HepG2 (cell line): ENCODE results near the gene CTSA. TPM values are rescaled to one million over a fixed set of nuclear protein-coding genes. Genes with fewer than 3 reads are reported as not detected.

ENCODE experiments used
- AFF4 ChIP-seq: sonication (generic); formaldehyde crosslinking; IDR thresholded peaks from 2 replicates; pipeline ENCODE4 v1.4.0; 2020; ENCODE audit warnings: missing genetic modification reagents
- IRX3 ChIP-seq: sonication (generic); formaldehyde crosslinking; IDR thresholded peaks from 2 replicates; pipeline ENCODE4 v1.8.1; 2023; ENCODE audit warnings: mild to moderate bottlenecking, low read depth, missing genetic modification reagents, borderline replicate concordance
- LCORL ChIP-seq, 2 experiments: fragments of 450-650 bp in 1 of 2; sonication (generic) in 1 of 2; formaldehyde crosslinking in 1 of 2; IDR thresholded peaks; 2 replicates each; pipeline versions ENCODE4 v1.5.0 to v1.6.1; 2017 to 2020; ENCODE audit warnings: antibody characterized with exemption in 1 of 2, missing genetic modification reagents in 1 of 2
- NCOA2 ChIP-seq: sonication (generic); formaldehyde crosslinking; IDR thresholded peaks from 2 replicates; pipeline ENCODE4 v1.8.0; 2022; ENCODE audit warnings: inconsistent platforms
- NFKBIZ ChIP-seq: IDR thresholded peaks from 2 replicates; pipeline ENCODE4 v1.6.1; 2018; ENCODE audit warnings: missing genetic modification reagents, missing compliant biosample characterization
- SIN3A ChIP-seq: IDR thresholded peaks from 2 replicates; pipeline ENCODE4 v1.6.1; 2011; ENCODE audit warnings: low read depth, mild to moderate bottlenecking, control low read depth, low read length, borderline replicate concordance
- SMAD3 ChIP-seq: sonication (generic); formaldehyde crosslinking; IDR thresholded peaks from 2 replicates; pipeline ENCODE4 v1.4.0; 2020; ENCODE audit warnings: missing genetic modification reagents
- ZBTB1 ChIP-seq: sonication (generic); formaldehyde crosslinking; IDR thresholded peaks from 2 replicates; pipeline ENCODE4 v1.4.0; 2020; ENCODE audit warnings: missing genetic modification reagents, borderline replicate concordance
- ZBTB7A ChIP-seq: sonication (generic); formaldehyde crosslinking; IDR thresholded peaks from 2 replicates; pipeline ENCODE4 v1.8.0; 2022; ENCODE audit warnings: mild to moderate bottlenecking, missing genetic modification reagents
- ZBTB8A ChIP-seq: sonication (generic); formaldehyde crosslinking; IDR thresholded peaks from 2 replicates; pipeline ENCODE4 v1.4.0; 2020; ENCODE audit warnings: mild to moderate bottlenecking, low read depth, missing genetic modification reagents, borderline replicate concordance
- ZFP62 ChIP-seq: sonication (generic); formaldehyde crosslinking; IDR thresholded peaks from 2 replicates; pipeline ENCODE4 v1.4.0; 2020; ENCODE audit warnings: missing genetic modification reagents
- ZNF484 ChIP-seq: sonication (generic); formaldehyde crosslinking; IDR thresholded peaks from 2 replicates; pipeline ENCODE4 v1.5.1; 2020; ENCODE audit warnings: mild to moderate bottlenecking, low read depth, missing genetic modification reagents, borderline replicate concordance
- ZNF619 ChIP-seq: sonication (generic); formaldehyde crosslinking; IDR thresholded peaks from 2 replicates; pipeline ENCODE4 v1.4.0; 2020; ENCODE audit warnings: mild to moderate bottlenecking, missing genetic modification reagents
- ZNF672 ChIP-seq: sonication (generic); formaldehyde crosslinking; IDR thresholded peaks from 2 replicates; pipeline ENCODE4 v1.8.1; 2022; ENCODE audit warnings: missing genetic modification reagents
- polyA plus RNA-seq, 8 experiments: library from polyadenylated mRNA; depleted of rRNA in 3 of 8; stranded (reverse) in 7 of 8; unstranded in 1 of 8; fragments of >200 nt; fragmentation: Illumina TruSeq in 4 of 8; extraction: Trizol in 4 of 8; gene quantifications; 2 replicates each; pipeline versions ENCODE4 v1.2.1 to v1.2.3, GENCODE V29; 2011 to 2016; ENCODE audit warnings: low read depth in 4 of 8, missing spikeins in 1 of 8, mixed read lengths in 1 of 8; ENCODE audit not compliant: insufficient read depth in 1 of 8
- total RNA-seq, 5 experiments: library from RNA; depleted of rRNA; stranded (reverse); fragments of >200 nt; fragmentation: Illumina TruSeq; extraction: Trizol; gene quantifications; 2 replicates each; pipeline ENCODE4 v1.2.3, GENCODE V29; 2016; ENCODE audit warnings: low read depth in 1 of 5
- TF ChIP-seq, protein P1 (sequence below): sonication (generic); formaldehyde crosslinking; IDR thresholded peaks from 2 replicates; pipeline ENCODE4 v1.4.0; 2020; ENCODE audit warnings: missing genetic modification reagents, mild to moderate bottlenecking, borderline replicate concordance
- TF ChIP-seq, protein P2 (sequence below): sonication (generic); formaldehyde crosslinking; IDR thresholded peaks from 2 replicates; pipeline ENCODE4 v1.4.0; 2020; ENCODE audit warnings: missing genetic modification reagents
- TF ChIP-seq, protein P3 (sequence below), 2 experiments: fragments of 450-650 bp in 1 of 2; sonication (generic) in 1 of 2; formaldehyde crosslinking; IDR thresholded peaks; 2 replicates each; pipeline versions ENCODE4 v1.5.0 to v1.8.0; 2020 to 2022; ENCODE audit warnings: mild to moderate bottlenecking in 1 of 2, missing genetic modification reagents in 1 of 2

CTSA gene
- total and polyA plus RNA-seq, 2 of the 13 experiments (the other 11 are each of a cell fraction or from before 2014, with no cell fraction given), result 202 to 231 TPM

DNA sequence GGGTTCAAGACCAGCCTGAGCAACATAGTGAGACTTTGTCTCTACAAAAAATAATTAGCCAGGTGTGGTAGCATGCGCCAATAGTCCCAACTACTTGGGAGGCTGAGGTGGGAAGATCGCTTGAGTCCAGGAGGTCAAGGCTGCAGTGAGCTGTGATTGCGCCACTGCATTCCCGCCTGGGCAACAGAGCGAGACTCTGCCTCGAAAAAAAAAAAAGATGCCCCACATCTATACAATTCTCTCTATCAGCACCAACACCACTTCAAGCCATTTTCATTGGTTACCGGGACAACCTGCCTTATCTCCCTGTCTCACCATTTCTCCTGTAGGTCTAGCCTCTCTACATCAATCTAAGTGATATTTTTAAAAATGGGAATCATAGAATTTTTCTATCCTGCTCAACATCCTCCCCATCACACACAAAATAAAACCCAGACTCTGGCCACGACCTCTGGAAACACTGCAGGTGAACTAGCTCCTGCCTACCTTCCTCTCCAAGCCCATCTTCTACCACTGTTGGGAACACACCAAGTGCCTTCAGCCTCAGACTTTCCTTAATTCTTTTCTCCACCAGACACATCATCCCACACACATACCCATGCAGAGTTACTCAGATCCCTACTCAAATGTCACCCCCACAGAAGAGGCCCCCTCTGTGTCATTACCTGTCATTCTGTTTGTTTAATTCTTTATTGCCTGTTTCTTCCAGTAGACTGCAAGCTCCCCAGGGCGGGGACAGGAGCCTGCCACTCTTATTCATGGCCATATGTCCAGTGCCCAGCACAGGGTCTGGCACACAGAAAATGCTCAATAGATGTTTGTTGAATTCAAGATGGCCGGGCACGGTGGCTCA lies 30.4 kb downstream of the CTSA start (continued):
- no peak for TF ChIP-seq SIN3A
- TF ChIP-seq ZBTB8A (CRISPR knock-in tag), result no peak
- no peak for TF ChIP-seq IRX3 (CRISPR knock-in tag)
- TF ChIP-seq LCORL (IDR thresholded peaks at IDR 0.05), result no peak
- TF ChIP-seq LCORL (CRISPR knock-in tag; IDR thresholded peaks at IDR 0.05), result 0 out of 2 replicates have a peak, but pooled peaks have one; percentile 51
- TF ChIP-seq AFF4 (CRISPR knock-in tag), result no peak
- TF ChIP-seq, protein P1, sequence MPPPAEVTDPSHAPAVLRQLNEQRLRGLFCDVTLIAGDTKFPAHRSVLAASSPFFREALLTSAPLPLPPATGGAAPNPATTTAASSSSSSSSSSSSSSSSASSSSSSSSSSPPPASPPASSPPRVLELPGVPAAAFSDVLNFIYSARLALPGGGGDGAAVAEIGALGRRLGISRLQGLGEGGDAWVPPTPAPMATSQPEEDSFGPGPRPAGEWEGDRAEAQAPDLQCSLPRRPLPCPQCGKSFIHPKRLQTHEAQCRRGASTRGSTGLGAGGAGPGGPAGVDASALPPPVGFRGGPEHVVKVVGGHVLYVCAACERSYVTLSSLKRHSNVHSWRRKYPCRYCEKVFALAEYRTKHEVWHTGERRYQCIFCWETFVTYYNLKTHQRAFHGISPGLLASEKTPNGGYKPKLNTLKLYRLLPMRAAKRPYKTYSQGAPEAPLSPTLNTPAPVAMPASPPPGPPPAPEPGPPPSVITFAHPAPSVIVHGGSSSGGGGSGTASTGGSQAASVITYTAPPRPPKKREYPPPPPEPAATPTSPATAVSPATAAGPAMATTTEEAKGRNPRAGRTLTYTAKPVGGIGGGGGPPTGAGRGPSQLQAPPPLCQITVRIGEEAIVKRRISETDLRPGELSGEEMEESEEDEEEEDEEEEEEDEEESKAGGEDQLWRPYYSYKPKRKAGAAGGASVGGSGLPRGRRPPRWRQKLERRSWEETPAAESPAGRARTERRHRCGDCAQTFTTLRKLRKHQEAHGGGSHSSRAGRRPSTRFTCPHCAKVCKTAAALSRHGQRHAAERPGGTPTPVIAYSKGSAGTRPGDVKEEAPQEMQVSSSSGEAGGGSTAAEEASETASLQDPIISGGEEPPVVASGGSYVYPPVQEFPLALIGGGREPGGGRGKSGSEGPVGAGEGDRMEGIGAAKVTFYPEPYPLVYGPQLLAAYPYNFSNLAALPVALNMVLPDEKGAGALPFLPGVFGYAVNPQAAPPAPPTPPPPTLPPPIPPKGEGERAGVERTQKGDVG, result no peak
- TF ChIP-seq NFKBIZ (CRISPR knock-in tag), result no peak
- no peak for TF ChIP-seq ZBTB1 (CRISPR knock-in tag)
- TF ChIP-seq ZNF619 (CRISPR knock-in tag), result no peak
- TF ChIP-seq ZBTB7A (CRISPR knock-in tag), result no peak
- TF ChIP-seq ZFP62, result no peak
- peak; percentile 61; the same call in 1 of the 2 replicates for TF ChIP-seq NCOA2
- no peak for TF ChIP-seq ZNF672 (CRISPR knock-in tag)
- TF ChIP-seq ZNF484 (CRISPR knock-in tag), result no peak
- no peak for TF ChIP-seq SMAD3 (CRISPR knock-in tag)
- TF ChIP-seq, protein P2, sequence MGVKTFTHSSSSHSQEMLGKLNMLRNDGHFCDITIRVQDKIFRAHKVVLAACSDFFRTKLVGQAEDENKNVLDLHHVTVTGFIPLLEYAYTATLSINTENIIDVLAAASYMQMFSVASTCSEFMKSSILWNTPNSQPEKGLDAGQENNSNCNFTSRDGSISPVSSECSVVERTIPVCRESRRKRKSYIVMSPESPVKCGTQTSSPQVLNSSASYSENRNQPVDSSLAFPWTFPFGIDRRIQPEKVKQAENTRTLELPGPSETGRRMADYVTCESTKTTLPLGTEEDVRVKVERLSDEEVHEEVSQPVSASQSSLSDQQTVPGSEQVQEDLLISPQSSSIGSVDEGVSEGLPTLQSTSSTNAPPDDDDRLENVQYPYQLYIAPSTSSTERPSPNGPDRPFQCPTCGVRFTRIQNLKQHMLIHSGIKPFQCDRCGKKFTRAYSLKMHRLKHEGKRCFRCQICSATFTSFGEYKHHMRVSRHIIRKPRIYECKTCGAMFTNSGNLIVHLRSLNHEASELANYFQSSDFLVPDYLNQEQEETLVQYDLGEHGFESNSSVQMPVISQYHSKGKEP (CRISPR knock-in tag), result no peak
- TF ChIP-seq, protein P3, sequence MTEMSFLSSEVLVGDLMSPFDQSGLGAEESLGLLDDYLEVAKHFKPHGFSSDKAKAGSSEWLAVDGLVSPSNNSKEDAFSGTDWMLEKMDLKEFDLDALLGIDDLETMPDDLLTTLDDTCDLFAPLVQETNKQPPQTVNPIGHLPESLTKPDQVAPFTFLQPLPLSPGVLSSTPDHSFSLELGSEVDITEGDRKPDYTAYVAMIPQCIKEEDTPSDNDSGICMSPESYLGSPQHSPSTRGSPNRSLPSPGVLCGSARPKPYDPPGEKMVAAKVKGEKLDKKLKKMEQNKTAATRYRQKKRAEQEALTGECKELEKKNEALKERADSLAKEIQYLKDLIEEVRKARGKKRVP (CRISPR knock-in tag; IDR thresholded peaks at IDR 0.05), result no peak
